ENCODE data around the gene FAM72C.
"Not testable (repeated sequence)": the region's sequence is repeated elsewhere in the genome, so short reads cannot be mapped to it uniquely, and the experiment has no call there.

DNA sequence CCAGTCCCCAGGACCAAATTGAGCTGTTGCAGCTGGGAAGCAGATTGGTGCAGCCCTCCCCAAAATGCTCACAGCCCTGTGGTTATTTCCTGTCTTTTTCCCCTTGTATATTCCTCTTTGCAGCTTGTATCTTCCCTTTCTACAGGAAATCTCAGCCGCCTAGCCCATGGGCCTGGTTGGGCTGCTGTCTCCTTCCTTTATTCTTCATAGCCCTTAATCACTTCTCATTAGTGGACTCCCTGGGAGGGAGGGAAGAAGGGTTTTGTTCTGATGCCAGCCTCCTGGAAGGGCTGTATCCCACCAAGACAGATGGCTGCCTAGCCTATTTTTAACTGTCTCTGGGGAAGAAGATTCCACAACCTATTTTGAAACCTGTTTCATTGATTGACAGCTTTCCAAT lies 32.5 kb upstream of the FAM72C start:
- not testable (repeated sequence) for TF ChIP-seq ZNF565 (CRISPR knock-in tag; conservative IDR thresholded peaks at IDR 0.05; ENCODE audit: low read depth); ISL1 (CRISPR knock-in tag; IDR thresholded peaks at IDR 0.05); BACH2 (CRISPR knock-in tag; IDR thresholded peaks at IDR 0.05; ENCODE audit: borderline replicate concordance); ARNTL (CRISPR knock-in tag; IDR thresholded peaks at IDR 0.05; ENCODE audit: borderline replicate concordance, low read depth); ZNF8 (CRISPR knock-in tag; IDR thresholded peaks at IDR 0.05); ZFP30 (CRISPR knock-in tag; IDR thresholded peaks at IDR 0.05); CSDC2 (CRISPR knock-in tag; IDR thresholded peaks at IDR 0.05); ZFP3 (CRISPR knock-in tag; IDR thresholded peaks at IDR 0.05); OSR1 (CRISPR knock-in tag; IDR thresholded peaks at IDR 0.05); TCF4 (CRISPR knock-in tag; IDR thresholded peaks at IDR 0.05; ENCODE audit: borderline replicate concordance)
- TF ChIP-seq, protein P1, sequence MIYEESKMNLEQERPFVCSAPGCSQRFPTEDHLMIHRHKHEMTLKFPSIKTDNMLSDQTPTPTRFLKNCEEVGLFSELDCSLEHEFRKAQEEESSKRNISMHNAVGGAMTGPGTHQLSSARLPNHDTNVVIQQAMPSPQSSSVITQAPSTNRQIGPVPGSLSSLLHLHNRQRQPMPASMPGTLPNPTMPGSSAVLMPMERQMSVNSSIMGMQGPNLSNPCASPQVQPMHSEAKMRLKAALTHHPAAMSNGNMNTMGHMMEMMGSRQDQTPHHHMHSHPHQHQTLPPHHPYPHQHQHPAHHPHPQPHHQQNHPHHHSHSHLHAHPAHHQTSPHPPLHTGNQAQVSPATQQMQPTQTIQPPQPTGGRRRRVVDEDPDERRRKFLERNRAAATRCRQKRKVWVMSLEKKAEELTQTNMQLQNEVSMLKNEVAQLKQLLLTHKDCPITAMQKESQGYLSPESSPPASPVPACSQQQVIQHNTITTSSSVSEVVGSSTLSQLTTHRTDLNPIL (CRISPR knock-in tag; IDR thresholded peaks at IDR 0.05; ENCODE audit: low read depth): not testable (repeated sequence)
- TF ChIP-seq, protein P2, sequence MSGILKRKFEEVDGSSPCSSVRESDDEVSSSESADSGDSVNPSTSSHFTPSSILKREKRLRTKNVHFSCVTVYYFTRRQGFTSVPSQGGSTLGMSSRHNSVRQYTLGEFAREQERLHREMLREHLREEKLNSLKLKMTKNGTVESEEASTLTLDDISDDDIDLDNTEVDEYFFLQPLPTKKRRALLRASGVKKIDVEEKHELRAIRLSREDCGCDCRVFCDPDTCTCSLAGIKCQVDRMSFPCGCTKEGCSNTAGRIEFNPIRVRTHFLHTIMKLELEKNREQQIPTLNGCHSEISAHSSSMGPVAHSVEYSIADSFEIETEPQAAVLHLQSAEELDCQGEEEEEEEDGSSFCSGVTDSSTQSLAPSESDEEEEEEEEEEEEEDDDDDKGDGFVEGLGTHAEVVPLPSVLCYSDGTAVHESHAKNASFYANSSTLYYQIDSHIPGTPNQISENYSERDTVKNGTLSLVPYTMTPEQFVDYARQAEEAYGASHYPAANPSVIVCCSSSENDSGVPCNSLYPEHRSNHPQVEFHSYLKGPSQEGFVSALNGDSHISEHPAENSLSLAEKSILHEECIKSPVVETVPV (CRISPR knock-in tag; IDR thresholded peaks at IDR 0.05): not testable (repeated sequence)
- TF ChIP-seq, protein P3, sequence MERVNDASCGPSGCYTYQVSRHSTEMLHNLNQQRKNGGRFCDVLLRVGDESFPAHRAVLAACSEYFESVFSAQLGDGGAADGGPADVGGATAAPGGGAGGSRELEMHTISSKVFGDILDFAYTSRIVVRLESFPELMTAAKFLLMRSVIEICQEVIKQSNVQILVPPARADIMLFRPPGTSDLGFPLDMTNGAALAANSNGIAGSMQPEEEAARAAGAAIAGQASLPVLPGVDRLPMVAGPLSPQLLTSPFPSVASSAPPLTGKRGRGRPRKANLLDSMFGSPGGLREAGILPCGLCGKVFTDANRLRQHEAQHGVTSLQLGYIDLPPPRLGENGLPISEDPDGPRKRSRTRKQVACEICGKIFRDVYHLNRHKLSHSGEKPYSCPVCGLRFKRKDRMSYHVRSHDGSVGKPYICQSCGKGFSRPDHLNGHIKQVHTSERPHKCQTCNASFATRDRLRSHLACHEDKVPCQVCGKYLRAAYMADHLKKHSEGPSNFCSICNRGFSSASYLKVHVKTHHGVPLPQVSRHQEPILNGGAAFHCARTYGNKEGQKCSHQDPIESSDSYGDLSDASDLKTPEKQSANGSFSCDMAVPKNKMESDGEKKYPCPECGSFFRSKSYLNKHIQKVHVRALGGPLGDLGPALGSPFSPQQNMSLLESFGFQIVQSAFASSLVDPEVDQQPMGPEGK (CRISPR knock-in tag; IDR thresholded peaks at IDR 0.05; ENCODE audit: borderline replicate concordance): not testable (repeated sequence)

All from SK-N-SH treated with all-trans-retinoic acid at 6 μM for 48 hours (cell line).